Breast epithelium (tissue), 4 donors: ENCODE measurements around the gene CPEB3. TPM values are rescaled to one million over a fixed set of nuclear protein-coding genes. Genes with fewer than 3 reads are reported as not detected.

ENCODE experiments used
- DNase-seq, 2 donors: peaks; one replicate each; pipeline ENCODE4 v3.0.0-alpha.2; 2019; ENCODE audit warnings: low spot score in 2 of 2
- H3K27ac ChIP-seq, 2 donors: fragments of 200-600 bp; sonication (generic) in 1 of 2; one replicate each; pipeline ENCODE4 v1.5.1; 2016 to 2019; ENCODE audit warnings: mild to moderate bottlenecking in 1 of 2
- H3K27me3 ChIP-seq, 2 donors: fragments of 200-600 bp; sonication (generic) in 1 of 2; one replicate each; pipeline versions ENCODE4 v1.5.1 to v1.6.0; 2017 to 2019; ENCODE audit warnings: control low read depth in 1 of 2, mild to moderate bottlenecking in 1 of 2
- H3K36me3 ChIP-seq: fragments of 200-600 bp; one replicate; pipeline ENCODE4 v1.5.1; 2019
- H3K4me1 ChIP-seq, 2 donors: fragments of 200-600 bp; sonication (generic); one replicate each; pipeline ENCODE4 v1.5.1; 2016 to 2019; ENCODE audit warnings: control low read depth in 1 of 2
- H3K4me3 ChIP-seq, 3 donors: fragments of 200-600 bp; sonication (generic); 1 replicate in 2 of 3; 2 replicates in 1 of 3; pipeline ENCODE4 v1.5.1; 2016 to 2019; ENCODE audit warnings: mild to moderate bottlenecking in 3 of 3, moderate library complexity in 2 of 3
- H3K9me3 ChIP-seq, 2 donors: fragments of 200-600 bp; sonication (generic) in 1 of 2; one replicate each; pipeline ENCODE4 v1.5.1; 2016 to 2019; ENCODE audit warnings: control low read depth in 1 of 2
- POLR2A ChIP-seq: fragments of 450-650 bp; IDR thresholded peaks from one replicate; pipeline ENCODE4 v1.6.1; 2016; ENCODE audit warnings: antibody characterized with exemption, mild to moderate bottlenecking, moderate library complexity
- POLR2AphosphoS5 ChIP-seq, 3 donors: sonication (generic); formaldehyde crosslinking; IDR thresholded peaks; one replicate each; pipeline ENCODE4 v1.6.1; 2017; ENCODE audit warnings: antibody characterized with exemption in 3 of 3
- intact Hi-C: fragments of 100-400 bp; cut with DNase I; formaldehyde crosslinking; loops from one replicate; pipeline ENCODE4 v1.15.1; 2023; ENCODE audit warnings: low total_unique reads
- total RNA-seq, 3 donors: library from RNA; depleted of rRNA; stranded (reverse); fragments of >200 nt; gene quantifications; one replicate each; pipeline ENCODE4 v1.1.0, GENCODE V29; 2016
- TF ChIP-seq, protein P1 (sequence below), 3 donors: fragments of 450-650 bp; IDR thresholded peaks; one replicate each; pipeline ENCODE4 v1.5.1; 2016 to 2017; ENCODE audit warnings: antibody characterized with exemption in 3 of 3, mild to moderate bottlenecking in 3 of 3, moderate library complexity in 3 of 3

Gene CPEB3
- total RNA-seq, 3 donors from 2014 or later: 3.8 to 12.1 (median 5.2) TPM

GRCh38 chr10:92064506-92064905 is 226.4 kb downstream of the CPEB3 start:
- Histone ChIP-seq H3K27ac (no peak overlapping the region), H3K4me3 (no peak overlapping the region), H3K36me3 (no peaks in the 10 kb centered on the region), H3K9me3 (no peaks in the 10 kb centered on the region), H3K27me3 (no peaks in the 10 kb centered on the region), H3K4me1 (no peaks in the 10 kb centered on the region)
- intact Hi-C loops: no loop called here
- TF ChIP-seq, protein P1, sequence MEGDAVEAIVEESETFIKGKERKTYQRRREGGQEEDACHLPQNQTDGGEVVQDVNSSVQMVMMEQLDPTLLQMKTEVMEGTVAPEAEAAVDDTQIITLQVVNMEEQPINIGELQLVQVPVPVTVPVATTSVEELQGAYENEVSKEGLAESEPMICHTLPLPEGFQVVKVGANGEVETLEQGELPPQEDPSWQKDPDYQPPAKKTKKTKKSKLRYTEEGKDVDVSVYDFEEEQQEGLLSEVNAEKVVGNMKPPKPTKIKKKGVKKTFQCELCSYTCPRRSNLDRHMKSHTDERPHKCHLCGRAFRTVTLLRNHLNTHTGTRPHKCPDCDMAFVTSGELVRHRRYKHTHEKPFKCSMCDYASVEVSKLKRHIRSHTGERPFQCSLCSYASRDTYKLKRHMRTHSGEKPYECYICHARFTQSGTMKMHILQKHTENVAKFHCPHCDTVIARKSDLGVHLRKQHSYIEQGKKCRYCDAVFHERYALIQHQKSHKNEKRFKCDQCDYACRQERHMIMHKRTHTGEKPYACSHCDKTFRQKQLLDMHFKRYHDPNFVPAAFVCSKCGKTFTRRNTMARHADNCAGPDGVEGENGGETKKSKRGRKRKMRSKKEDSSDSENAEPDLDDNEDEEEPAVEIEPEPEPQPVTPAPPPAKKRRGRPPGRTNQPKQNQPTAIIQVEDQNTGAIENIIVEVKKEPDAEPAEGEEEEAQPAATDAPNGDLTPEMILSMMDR (IDR thresholded peaks at IDR 0.05): no peak
- TF ChIP-seq POLR2AphosphoS5 (IDR thresholded peaks at IDR 0.05) (no peak), POLR2A (no peak)
- no peak for DNase-seq

- no peak overlapping the region for H3K27ac ChIP-seq
- no peak for DNase-seq
- intact Hi-C loops: no loop called here
- no peak overlapping the region for H3K4me3 ChIP-seq
- no peaks in the 10 kb centered on the region for H3K9me3 ChIP-seq
- no peaks in the 10 kb centered on the region for H3K36me3 ChIP-seq
- TF ChIP-seq POLR2AphosphoS5 (IDR thresholded peaks at IDR 0.05) (no peak), POLR2A (no peak)
- TF ChIP-seq, protein P1 (IDR thresholded peaks at IDR 0.05): no peak
- no peaks in the 10 kb centered on the region for H3K4me1 ChIP-seq
- H3K27me3 ChIP-seq: no peaks in the 10 kb centered on the region
These were observed 228.6 kb downstream of the CPEB3 start for GRCh38 chr10:92062273-92062672.

DNA sequence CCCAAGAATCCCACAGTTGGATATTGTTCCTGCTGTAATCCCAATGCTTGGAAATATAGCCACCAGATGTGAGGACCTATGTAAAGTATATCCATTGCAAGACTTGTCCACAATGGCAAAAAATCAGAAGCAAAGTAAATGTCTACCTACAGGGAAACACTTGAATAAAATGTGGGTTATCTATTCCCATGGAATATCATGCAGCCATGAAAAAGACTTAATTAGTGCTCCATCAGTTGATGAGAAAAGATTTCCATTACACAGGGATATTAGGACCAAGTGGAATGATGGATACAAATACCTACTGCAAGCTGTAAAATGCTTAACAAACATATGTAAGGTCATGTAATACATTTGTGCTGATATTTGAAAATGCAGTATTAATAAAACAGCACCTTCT is 236.1 kb downstream of the CPEB3 start:
- Histone ChIP-seq H3K27me3 (no peaks in the 10 kb centered on the region), H3K9me3 (no peaks in the 10 kb centered on the region), H3K36me3 (no peaks in the 10 kb centered on the region), H3K27ac (no peak overlapping the region), H3K4me3 (no peak overlapping the region), H3K4me1 (no peaks in the 10 kb centered on the region)
- intact Hi-C loops: no loop called here
- DNase-seq: no peak
- TF ChIP-seq, protein P1 (IDR thresholded peaks at IDR 0.05): no peak
- TF ChIP-seq POLR2AphosphoS5 (IDR thresholded peaks at IDR 0.05) (no peak), POLR2A (no peak)

GRCh38 chr10:92052741-92053140 is 238.1 kb downstream of the CPEB3 start:
- intact Hi-C loops: no loop called here

GRCh38 chr10:92052088-92052487 is 238.8 kb downstream of the CPEB3 start:
- Histone ChIP-seq H3K9me3 (no peaks in the 10 kb centered on the region), H3K27ac (no peak overlapping the region), H3K36me3 (no peaks in the 10 kb centered on the region), H3K4me1 (no peaks in the 10 kb centered on the region), H3K4me3 (no peak overlapping the region), H3K27me3 (no peaks in the 10 kb centered on the region)
- no peak for DNase-seq
- no peak for TF ChIP-seq POLR2AphosphoS5 (IDR thresholded peaks at IDR 0.05)
- intact Hi-C loops: no loop called here

More at GRCh38 chr10:92052741-92053140, 238.1 kb downstream of the CPEB3 start:
- TF ChIP-seq POLR2AphosphoS5 (IDR thresholded peaks at IDR 0.05) (no peak), POLR2A (no peak)
- TF ChIP-seq, protein P1 (IDR thresholded peaks at IDR 0.05): no peak
- no peak overlapping the region for H3K27ac ChIP-seq
- no peak for DNase-seq
- no peaks in the 10 kb centered on the region for H3K4me1 ChIP-seq
- H3K9me3 ChIP-seq: no peaks in the 10 kb centered on the region
- no peak overlapping the region for H3K4me3 ChIP-seq
- no peaks in the 10 kb centered on the region for H3K36me3 ChIP-seq
- H3K27me3 ChIP-seq: no peaks in the 10 kb centered on the region

DNA sequence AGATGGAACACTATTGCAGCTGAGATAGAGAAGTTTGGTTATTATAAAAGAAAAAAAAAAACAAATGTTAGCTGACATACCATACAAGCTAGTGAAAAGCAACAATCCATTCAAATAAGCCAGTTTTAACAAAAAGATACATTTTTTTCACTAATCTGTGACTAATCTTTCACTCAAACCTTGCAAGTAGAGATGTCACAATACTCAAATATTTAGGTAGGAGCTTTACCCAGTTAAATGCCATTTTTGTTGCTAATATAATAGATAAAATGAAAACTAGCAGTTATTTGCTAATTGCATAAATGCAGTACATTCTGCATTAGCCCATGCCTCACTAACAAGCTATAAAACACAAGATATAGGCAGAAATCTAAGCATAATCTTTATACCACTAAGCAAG is 243.7 kb downstream of the CPEB3 start:
- TF ChIP-seq, protein P1 (IDR thresholded peaks at IDR 0.05): no peak
- no peak for TF ChIP-seq POLR2A
- Histone ChIP-seq H3K27ac (no peak overlapping the region), H3K36me3 (no peaks in the 10 kb centered on the region), H3K4me3 (no peak overlapping the region), H3K4me1 (no peaks in the 10 kb centered on the region), H3K27me3 (no peaks in the 10 kb centered on the region), H3K9me3 (no peaks in the 10 kb centered on the region)
- no peak for DNase-seq
- intact Hi-C loops: no loop called here
